HepG2 (cell line): ENCODE measurements around the gene NDRG3. TPM values are rescaled to one million over a fixed set of nuclear protein-coding genes. Genes with fewer than 3 reads are reported as not detected.

ENCODE experiments used
- ATAC-seq: fragments of 200-7000 bp; cut with Tn5 transposase; 3 replicates; pipeline ENCODE4 v1.9.1; 2020; ENCODE audit warnings: mild to moderate bottlenecking, moderate library complexity
- BruUV-seq: library from RNA; stranded (reverse); fragments of 400-500 nt; replicated peaks from 2 replicates; lab custom pipeline; 2021; lab: Mats Ljungman, UMichigan
- CTCF ChIA-PET: fragments of 300-600 bp; formaldehyde crosslinking; extraction: SDS; loops from one replicate; lab custom pipeline; 2021; ENCODE audit warnings: low total read pairs, inconsistent platforms, low intra/inter-chr PET ratio; lab: Yijun Ruan, JAX
- POLR2A ChIA-PET: fragments of 350-600 bp; sonication (Branson Sonifier 250); formaldehyde crosslinking; loops from one replicate; lab custom pipeline; 2020; ENCODE audit warnings: antibody characterized with exemption, inconsistent platforms; lab: Yijun Ruan, JAX
- DNase-seq: peaks from one replicate; pipeline ENCODE4 v3.0.0-alpha.2; 2015; ENCODE audit warnings: low spot score
- FAIRE-seq: peaks from 3 replicates; lab custom pipeline; 2011; peaks lifted over from hg19 to GRCh38; lab: Jason Lieb, UNC
- H2AFZ ChIP-seq: one replicate; pipeline ENCODE4 v1.6.1; 2011; ENCODE audit warnings: low read length, inconsistent platforms
- H3K27ac ChIP-seq: fragments of 300-600 bp; 3 replicates; pipeline ENCODE4 v1.8.0; 2011; ENCODE audit warnings: mixed run types, mild to moderate bottlenecking, mixed read lengths, low read length, inconsistent platforms; ENCODE audit not compliant: insufficient read depth; ENCODE audit errors: extremely low read length
- H3K27me3 ChIP-seq, 2 experiments: fragments of 200-600 bp in 1 of 2; 2 replicates in 1 of 2; 3 replicates in 1 of 2; pipeline versions ENCODE4 v1.6.0 to v1.8.0; 2011; ENCODE audit warnings: low read length in 2 of 2, mild to moderate bottlenecking in 2 of 2, moderate library complexity in 2 of 2, inconsistent platforms in 1 of 2; ENCODE audit not compliant: insufficient read depth in 2 of 2, control insufficient read depth in 1 of 2
- H3K36me3 ChIP-seq, 2 experiments: fragments of 200-600 bp in 1 of 2; replicated peaks in 1 of 2; 2 replicates in 1 of 2; 3 replicates in 1 of 2; pipeline versions ENCODE4 v1.5.1 to v1.8.0; 2011; ENCODE audit warnings: low read length in 2 of 2, inconsistent platforms in 1 of 2; ENCODE audit not compliant: insufficient read depth in 2 of 2, control insufficient read depth in 1 of 2
- H3K4me1 ChIP-seq: 2 replicates; pipeline ENCODE4 v1.5.1; 2012; ENCODE audit warnings: low read length, inconsistent platforms; ENCODE audit not compliant: insufficient read depth
- H3K4me2 ChIP-seq: 2 replicates; pipeline ENCODE4 v1.6.0; 2011; ENCODE audit warnings: low read depth, low read length, inconsistent platforms
- H3K4me3 ChIP-seq, 3 experiments: fragments of 200-600 bp in 1 of 3; sonication (generic), shearing (Covaris generic) in 1 of 3; replicated peaks in 1 of 3; 2 replicates each; pipeline ENCODE4 v1.5.1; 2011 to 2016; ENCODE audit warnings: low read length in 3 of 3, inconsistent platforms in 2 of 3, low read depth in 2 of 3, mild to moderate bottlenecking in 2 of 3, control low read depth in 1 of 3, mixed read lengths in 1 of 3; ENCODE audit not compliant: insufficient read depth in 1 of 3
- H3K79me2 ChIP-seq: one replicate; pipeline ENCODE4 v1.6.1; 2011; ENCODE audit warnings: low read length, inconsistent platforms; ENCODE audit not compliant: insufficient read depth
- H3K9ac ChIP-seq: 2 replicates; pipeline ENCODE4 v1.6.0; 2011; ENCODE audit warnings: mild to moderate bottlenecking, low read depth, low read length, inconsistent platforms; ENCODE audit not compliant: insufficient read depth
- H3K9me3 ChIP-seq: 2 replicates; pipeline ENCODE4 v1.5.1; 2012; ENCODE audit warnings: mild to moderate bottlenecking, low read length
- H4K20me1 ChIP-seq: 2 replicates; pipeline ENCODE4 v1.6.0; 2011; ENCODE audit warnings: inconsistent platforms, mild to moderate bottlenecking, low read length, moderate library complexity; ENCODE audit not compliant: insufficient read depth
- ATF1 ChIP-seq: IDR thresholded peaks from 2 replicates; pipeline ENCODE4 v1.6.1; 2016; ENCODE audit warnings: mild to moderate bottlenecking, control low read depth
- PBX2 ChIP-seq: IDR thresholded peaks from 2 replicates; pipeline ENCODE4 v1.6.1; 2016; ENCODE audit warnings: control low read depth
- TRAFD1 ChIP-seq: sonication (generic); formaldehyde crosslinking; IDR thresholded peaks from 2 replicates; pipeline ENCODE4 v1.5.1; 2020; ENCODE audit warnings: missing genetic modification reagents, mild to moderate bottlenecking, borderline replicate concordance
- ZBTB14 ChIP-seq: sonication (generic); formaldehyde crosslinking; IDR thresholded peaks from 2 replicates; pipeline ENCODE4 v1.4.0; 2020; ENCODE audit warnings: missing genetic modification reagents
- ZNF484 ChIP-seq: sonication (generic); formaldehyde crosslinking; IDR thresholded peaks from 2 replicates; pipeline ENCODE4 v1.5.1; 2020; ENCODE audit warnings: mild to moderate bottlenecking, low read depth, missing genetic modification reagents, borderline replicate concordance
- ZNF646 ChIP-seq: sonication (generic); formaldehyde crosslinking; IDR thresholded peaks from 2 replicates; pipeline ENCODE4 v1.9.0; 2021; ENCODE audit warnings: mild to moderate bottlenecking, missing genetic modification reagents
- WGBS: methylation state at CpG from one replicate; pipeline ENCODE4 v1.1.6; 2017; ENCODE audit warnings: low lambda C conversion rate; 5-methylcytosine and 5-hydroxymethylcytosine counted together
- in situ Hi-C: cut with HindIII; loops from 2 replicates; pipeline ENCODE4 v1.10.0; 2017; ENCODE audit warnings: low pct_unique_long_range_greater_than_20kb; ENCODE audit not compliant: extremely low pct_ligation_motif_present
- intact Hi-C: fragments of 100-400 bp; cut with micrococcal nuclease; formaldehyde crosslinking; loops from one replicate; pipeline ENCODE4 v1.10.0; 2022; ENCODE audit not compliant: unreplicated experiment
- polyA plus RNA-seq, 8 experiments: library from polyadenylated mRNA; depleted of rRNA in 3 of 8; stranded (reverse) in 7 of 8; unstranded in 1 of 8; fragments of >200 nt; fragmentation: Illumina TruSeq in 4 of 8; extraction: Trizol in 4 of 8; gene quantifications; 2 replicates each; pipeline versions ENCODE4 v1.2.1 to v1.2.3, GENCODE V29; 2011 to 2016; ENCODE audit warnings: low read depth in 4 of 8, missing spikeins in 1 of 8, mixed read lengths in 1 of 8; ENCODE audit not compliant: insufficient read depth in 1 of 8
- total RNA-seq, 5 experiments: library from RNA; depleted of rRNA; stranded (reverse); fragments of >200 nt; fragmentation: Illumina TruSeq; extraction: Trizol; gene quantifications; 2 replicates each; pipeline ENCODE4 v1.2.3, GENCODE V29; 2016; ENCODE audit warnings: low read depth in 1 of 5
- TF ChIP-seq, protein P1 (sequence below): sonication (generic); formaldehyde crosslinking; IDR thresholded peaks from 2 replicates; pipeline ENCODE4 v1.5.0; 2020; ENCODE audit warnings: mild to moderate bottlenecking, missing genetic modification reagents, borderline replicate concordance

The NDRG3 gene
- total and polyA plus RNA-seq, 2 of the 13 experiments (the other 11 are each of a cell fraction or from before 2014, with no cell fraction given), result 36.0 to 40.5 TPM

DNA sequence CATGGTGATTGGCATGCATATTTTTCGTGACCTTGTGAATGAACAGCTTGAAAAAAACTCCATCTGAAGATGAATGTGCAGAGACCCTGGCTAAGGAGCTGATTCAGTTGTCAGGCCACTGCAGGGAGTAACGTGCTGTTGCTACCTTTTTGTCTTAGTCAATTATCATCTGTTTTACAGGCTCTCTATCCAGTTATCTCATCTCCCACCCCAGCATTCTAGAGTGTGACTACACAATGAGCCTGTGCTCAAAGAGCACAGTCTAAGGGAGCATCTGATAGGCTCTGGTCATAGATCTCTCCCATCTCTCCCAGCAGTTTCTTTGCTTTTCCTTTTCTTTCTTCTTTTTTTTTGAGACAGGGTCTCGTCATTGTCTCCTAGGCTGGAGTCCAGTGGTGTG is 45.5 kb downstream of the NDRG3 start:
- Histone ChIP-seq H2AFZ (no peak overlapping the region), H3K4me3 (no peak overlapping the region), H3K9ac (no peak overlapping the region), H3K9me3 (no peaks in the 10 kb centered on the region), H3K36me3 (peaks cover 0 to 8% of the 10 kb centered on the region in 2 experiments; a peak in 1 of 5 replicates), H3K27me3 (no peaks in the 10 kb centered on the region), H3K4me1 (peaks cover 13% of the 10 kb centered on the region), H3K27ac (no peak overlapping the region), H3K79me2 (no peaks in the 10 kb centered on the region), H4K20me1 (no peaks in the 10 kb centered on the region), H3K4me2 (no peak overlapping the region)
- DNase-seq (peak; percentile 27), ATAC-seq (peak; percentile 85), FAIRE-seq (peak; percentile 37)
- CTCF ChIA-PET, result no interaction called here
- POLR2A ChIA-PET, result no interaction called here
- in situ Hi-C loops (no loop called here), intact Hi-C loops (no loop called here)
- TF ChIP-seq TRAFD1 (CRISPR knock-in tag) (0 out of 2 replicates have a peak, but pooled peaks have one; percentile 72), ATF1 (0 out of 2 replicates have a peak, but pooled peaks have one; percentile 12), ZBTB14 (CRISPR knock-in tag) (no peak), PBX2 (CRISPR knock-in tag) (0 out of 2 replicates have a peak, but pooled peaks have one; percentile 15), ZNF484 (CRISPR knock-in tag) (no peak), ZNF646 (CRISPR knock-in tag) (0 out of 2 replicates have a peak, but pooled peaks have one; percentile 32)
- TF ChIP-seq, protein P1, sequence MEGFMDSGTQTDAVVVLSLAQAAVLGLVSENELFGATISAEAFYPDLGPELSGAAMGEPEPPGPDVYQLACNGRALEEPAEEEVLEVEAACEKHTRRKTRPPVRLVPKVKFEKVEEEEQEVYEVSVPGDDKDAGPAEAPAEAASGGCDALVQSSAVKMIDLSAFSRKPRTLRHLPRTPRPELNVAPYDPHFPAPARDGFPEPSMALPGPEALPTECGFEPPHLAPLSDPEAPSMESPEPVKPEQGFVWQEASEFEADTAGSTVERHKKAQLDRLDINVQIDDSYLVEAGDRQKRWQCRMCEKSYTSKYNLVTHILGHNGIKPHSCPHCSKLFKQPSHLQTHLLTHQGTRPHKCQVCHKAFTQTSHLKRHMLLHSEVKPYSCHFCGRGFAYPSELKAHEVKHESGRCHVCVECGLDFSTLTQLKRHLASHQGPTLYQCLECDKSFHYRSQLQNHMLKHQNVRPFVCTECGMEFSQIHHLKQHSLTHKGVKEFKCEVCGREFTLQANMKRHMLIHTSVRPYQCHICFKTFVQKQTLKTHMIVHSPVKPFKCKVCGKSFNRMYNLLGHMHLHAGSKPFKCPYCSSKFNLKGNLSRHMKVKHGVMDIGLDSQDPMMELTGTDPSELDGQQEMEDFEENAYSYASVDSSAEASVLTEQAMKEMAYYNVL (CRISPR knock-in tag), result 0 out of 2 replicates have a peak, but pooled peaks have one; percentile 36
- no TSS peak for BruUV-seq
- WGBS, result 76% methylated on average over 3 of the region's 3 CpGs
